Panc1 (cell line): ENCODE measurements around the gene RPAP3. TPM values are rescaled to one million over a fixed set of nuclear protein-coding genes. Genes with fewer than 3 reads are reported as not detected.

ENCODE experiments used
- ATAC-seq: fragments of 200-7000 bp; cut with Tn5 transposase; 2 replicates; pipeline ENCODE4 v1.9.1; 2020; ENCODE audit warnings: mild to moderate bottlenecking, moderate library complexity
- BruUV-seq: library from RNA; stranded (reverse); fragments of 400-500 nt; replicated peaks from 2 replicates; lab custom pipeline; 2021; lab: Mats Ljungman, UMichigan
- CTCF ChIA-PET: fragments of 300-600 bp; sonication (Branson Sonifier 250); formaldehyde crosslinking; loops from one replicate; lab custom pipeline; 2022; ENCODE audit warnings: antibody characterized with exemption; lab: Charles Lee
- POLR2A ChIA-PET: fragments of 300-600 bp; sonication (Branson Sonifier 250); formaldehyde crosslinking; loops from one replicate; lab custom pipeline; 2022; ENCODE audit warnings: antibody characterized with exemption; lab: Charles Lee
- DNase-seq: peaks from one replicate; pipeline ENCODE4 v3.0.0-alpha.2; 2010; ENCODE audit warnings: low read depth, low spot score
- H3K27ac ChIP-seq: 2 replicates; pipeline ENCODE4 v1.5.1; 2011; ENCODE audit warnings: mild to moderate bottlenecking, low read length, inconsistent platforms
- H3K27me3 ChIP-seq: fragments of 200-500 bp; sonication (Bioruptor generic); 2 replicates; pipeline ENCODE4 v1.6.0; 2014; ENCODE audit warnings: low read length, inconsistent platforms; ENCODE audit not compliant: control insufficient read depth, insufficient read depth
- H3K36me3 ChIP-seq: fragments of 200-500 bp; sonication (Bioruptor generic); 2 replicates; pipeline ENCODE4 v1.5.1; 2014; ENCODE audit warnings: inconsistent platforms, mild to moderate bottlenecking, low read length, moderate library complexity; ENCODE audit not compliant: control insufficient read depth, insufficient read depth
- H3K4me1 ChIP-seq: 2 replicates; pipeline ENCODE4 v1.5.1; 2011; ENCODE audit warnings: inconsistent platforms, mild to moderate bottlenecking, low read length, moderate library complexity; ENCODE audit not compliant: control insufficient read depth, insufficient read depth
- H3K4me3 ChIP-seq, 2 experiments: 2 replicates each; pipeline ENCODE4 v1.5.1; 2011 to 2012; ENCODE audit warnings: low read depth in 2 of 2, low read length in 2 of 2, mild to moderate bottlenecking in 2 of 2, inconsistent platforms in 1 of 2, moderate library complexity in 1 of 2
- H3K9me3 ChIP-seq: fragments of 200-500 bp; sonication (Bioruptor generic); 2 replicates; pipeline ENCODE4 v1.5.1; 2014; ENCODE audit warnings: low read depth, mild to moderate bottlenecking, inconsistent platforms, low read length, moderate library complexity; ENCODE audit not compliant: control insufficient read depth, insufficient read depth
- POLR2AphosphoS5 ChIP-seq: IDR thresholded peaks from 2 replicates; pipeline ENCODE4 v1.6.1; 2012; ENCODE audit warnings: mild to moderate bottlenecking, low read depth, low read length, moderate library complexity
- SIN3A ChIP-seq: IDR thresholded peaks from 2 replicates; pipeline ENCODE4 v1.6.1; 2012; ENCODE audit warnings: low read depth, mild to moderate bottlenecking, low read length, moderate library complexity, borderline replicate concordance; ENCODE audit not compliant: insufficient read depth
- TCF7L2 ChIP-seq: IDR thresholded peaks from 2 replicates; pipeline ENCODE4 v1.6.1; 2011; ENCODE audit warnings: mild to moderate bottlenecking, low read depth, low read length, inconsistent platforms
- in situ Hi-C: cut with HindIII; loops from 2 replicates; pipeline ENCODE4 v1.10.0; 2016; ENCODE audit warnings: low sequenced_read_pairs, low pct_unique_long_range_greater_than_20kb
- intact Hi-C: fragments of 100-400 bp; cut with micrococcal nuclease; formaldehyde crosslinking; loops from one replicate; pipeline ENCODE4 v1.10.0; 2022; ENCODE audit not compliant: unreplicated experiment
- total RNA-seq: library from RNA; stranded (reverse); gene quantifications from one replicate; pipeline ENCODE4 v1.2.1, GENCODE V29; 2021; ENCODE audit not compliant: unreplicated experiment
- TF ChIP-seq, protein P1 (sequence below): fragments of 450-650 bp; IDR thresholded peaks from 2 replicates; pipeline ENCODE4 v1.5.1; 2017; ENCODE audit warnings: mild to moderate bottlenecking
- TF ChIP-seq, protein P2 (sequence below), 2 experiments: IDR thresholded peaks; 2 replicates each; pipeline ENCODE4 v1.6.1; 2011 to 2012; ENCODE audit warnings: low read depth in 2 of 2, control low read depth in 1 of 2, low read length in 1 of 2, mild to moderate bottlenecking in 1 of 2, moderate library complexity in 1 of 2; ENCODE audit not compliant: insufficient read depth in 1 of 2

Gene RPAP3
- total RNA-seq, 1 experiment from 2014 or later = 47.3 TPM

DNA sequence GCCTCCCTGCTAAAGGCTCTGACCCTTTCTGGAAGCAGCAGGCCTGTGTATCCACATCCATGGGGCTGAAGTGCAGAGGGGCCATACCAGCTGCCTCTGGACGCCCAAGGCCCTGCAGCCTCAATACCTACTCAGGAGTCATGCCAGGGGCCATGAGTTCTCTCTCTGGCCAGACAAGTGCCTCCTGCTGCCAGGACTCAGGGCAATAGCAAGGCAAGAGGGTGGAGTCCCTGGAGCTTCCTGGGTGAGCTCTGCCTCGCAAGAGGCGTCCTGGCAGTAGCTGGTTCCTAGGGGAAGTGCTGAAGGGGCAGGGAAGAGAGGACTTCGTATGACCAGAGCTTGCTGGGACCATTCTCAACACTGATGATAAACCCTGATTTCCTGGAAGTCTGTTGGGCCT is 30.4 kb upstream of the RPAP3 start:
- in situ Hi-C loops (no loop called here), intact Hi-C loops (no loop called here)
- H3K9me3 ChIP-seq = no peaks in the 10 kb centered on the region
- H3K27ac ChIP-seq = no peak overlapping the region
- DNase-seq = no peak
- ChIA-PET POLR2A (no interaction called here), CTCF (interaction anchor here (0.6 to 1.2 kb wide), 2 partner anchors 36 to 103 kb away, joined by 3 to 4 read pairs; no protein-coding TSS in a partner anchor)
- no peaks in the 10 kb centered on the region for H3K27me3 ChIP-seq
- no peaks in the 10 kb centered on the region for H3K36me3 ChIP-seq
- no peak overlapping the region for H3K4me3 ChIP-seq
- no peak for ATAC-seq
- TF ChIP-seq POLR2AphosphoS5 = no peak
- no peak for TF ChIP-seq TCF7L2
- TF ChIP-seq, protein P1, sequence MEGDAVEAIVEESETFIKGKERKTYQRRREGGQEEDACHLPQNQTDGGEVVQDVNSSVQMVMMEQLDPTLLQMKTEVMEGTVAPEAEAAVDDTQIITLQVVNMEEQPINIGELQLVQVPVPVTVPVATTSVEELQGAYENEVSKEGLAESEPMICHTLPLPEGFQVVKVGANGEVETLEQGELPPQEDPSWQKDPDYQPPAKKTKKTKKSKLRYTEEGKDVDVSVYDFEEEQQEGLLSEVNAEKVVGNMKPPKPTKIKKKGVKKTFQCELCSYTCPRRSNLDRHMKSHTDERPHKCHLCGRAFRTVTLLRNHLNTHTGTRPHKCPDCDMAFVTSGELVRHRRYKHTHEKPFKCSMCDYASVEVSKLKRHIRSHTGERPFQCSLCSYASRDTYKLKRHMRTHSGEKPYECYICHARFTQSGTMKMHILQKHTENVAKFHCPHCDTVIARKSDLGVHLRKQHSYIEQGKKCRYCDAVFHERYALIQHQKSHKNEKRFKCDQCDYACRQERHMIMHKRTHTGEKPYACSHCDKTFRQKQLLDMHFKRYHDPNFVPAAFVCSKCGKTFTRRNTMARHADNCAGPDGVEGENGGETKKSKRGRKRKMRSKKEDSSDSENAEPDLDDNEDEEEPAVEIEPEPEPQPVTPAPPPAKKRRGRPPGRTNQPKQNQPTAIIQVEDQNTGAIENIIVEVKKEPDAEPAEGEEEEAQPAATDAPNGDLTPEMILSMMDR = no peak
- TF ChIP-seq, protein P2, sequence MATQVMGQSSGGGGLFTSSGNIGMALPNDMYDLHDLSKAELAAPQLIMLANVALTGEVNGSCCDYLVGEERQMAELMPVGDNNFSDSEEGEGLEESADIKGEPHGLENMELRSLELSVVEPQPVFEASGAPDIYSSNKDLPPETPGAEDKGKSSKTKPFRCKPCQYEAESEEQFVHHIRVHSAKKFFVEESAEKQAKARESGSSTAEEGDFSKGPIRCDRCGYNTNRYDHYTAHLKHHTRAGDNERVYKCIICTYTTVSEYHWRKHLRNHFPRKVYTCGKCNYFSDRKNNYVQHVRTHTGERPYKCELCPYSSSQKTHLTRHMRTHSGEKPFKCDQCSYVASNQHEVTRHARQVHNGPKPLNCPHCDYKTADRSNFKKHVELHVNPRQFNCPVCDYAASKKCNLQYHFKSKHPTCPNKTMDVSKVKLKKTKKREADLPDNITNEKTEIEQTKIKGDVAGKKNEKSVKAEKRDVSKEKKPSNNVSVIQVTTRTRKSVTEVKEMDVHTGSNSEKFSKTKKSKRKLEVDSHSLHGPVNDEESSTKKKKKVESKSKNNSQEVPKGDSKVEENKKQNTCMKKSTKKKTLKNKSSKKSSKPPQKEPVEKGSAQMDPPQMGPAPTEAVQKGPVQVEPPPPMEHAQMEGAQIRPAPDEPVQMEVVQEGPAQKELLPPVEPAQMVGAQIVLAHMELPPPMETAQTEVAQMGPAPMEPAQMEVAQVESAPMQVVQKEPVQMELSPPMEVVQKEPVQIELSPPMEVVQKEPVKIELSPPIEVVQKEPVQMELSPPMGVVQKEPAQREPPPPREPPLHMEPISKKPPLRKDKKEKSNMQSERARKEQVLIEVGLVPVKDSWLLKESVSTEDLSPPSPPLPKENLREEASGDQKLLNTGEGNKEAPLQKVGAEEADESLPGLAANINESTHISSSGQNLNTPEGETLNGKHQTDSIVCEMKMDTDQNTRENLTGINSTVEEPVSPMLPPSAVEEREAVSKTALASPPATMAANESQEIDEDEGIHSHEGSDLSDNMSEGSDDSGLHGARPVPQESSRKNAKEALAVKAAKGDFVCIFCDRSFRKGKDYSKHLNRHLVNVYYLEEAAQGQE (IDR thresholded peaks at IDR 0.05; ENCODE audit: insufficient read depth in 1 of 2, low read depth in 2 of 2, low read length in 1 of 2) = no peak
- TF ChIP-seq SIN3A = no peak
- BruUV-seq = no TSS peak
- no peaks in the 10 kb centered on the region; the same call in 1 of the 2 replicates for H3K4me1 ChIP-seq

DNA sequence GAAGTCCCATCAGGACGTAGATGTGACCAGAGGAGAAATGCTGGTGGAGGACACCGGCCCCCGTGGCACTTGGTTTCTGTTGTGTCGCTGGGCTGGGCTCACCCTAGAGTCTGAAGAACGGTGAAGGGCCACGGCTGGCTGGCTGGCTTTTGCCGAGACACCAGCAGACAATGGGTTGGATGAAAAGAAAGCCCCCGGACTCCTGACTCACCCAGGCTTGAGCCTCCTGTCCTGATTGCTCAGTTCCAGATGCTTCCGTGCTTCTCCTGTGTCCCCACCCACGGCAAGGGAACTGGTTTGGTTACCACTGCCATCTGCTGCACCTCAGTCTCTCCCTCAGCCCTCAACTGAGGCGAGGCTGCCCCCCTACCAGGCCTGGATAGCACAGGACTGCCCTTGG is 29.8 kb upstream of the RPAP3 start:
- intact Hi-C loops = no loop called here
- Histone ChIP-seq H3K27me3 (no peaks in the 10 kb centered on the region), H3K27ac (no peak overlapping the region), H3K4me3 (no peak overlapping the region), H3K36me3 (no peaks in the 10 kb centered on the region), H3K4me1 (no peaks in the 10 kb centered on the region), H3K9me3 (no peaks in the 10 kb centered on the region)
- ATAC-seq = no peak
- no TSS peak for BruUV-seq
- ChIA-PET CTCF (no interaction called here), POLR2A (no interaction called here)
- TF ChIP-seq, protein P2 (IDR thresholded peaks at IDR 0.05; ENCODE audit: insufficient read depth in 1 of 2, low read depth in 2 of 2, low read length in 1 of 2) = no peak
- TF ChIP-seq TCF7L2 (no peak), SIN3A (no peak), POLR2AphosphoS5 (no peak)
- TF ChIP-seq, protein P1 = no peak
- no peak for DNase-seq
- in situ Hi-C loops = no loop called here
